GM10248 (cell line): ENCODE data around the gene DCUN1D5.

Source experiments
- CTCF ChIA-PET: fragments of 300-600 bp; sonication (Branson Sonifier 250); formaldehyde crosslinking; extraction: SDS; loops from one replicate; lab custom pipeline; 2021; ENCODE audit warnings: antibody characterized with exemption; lab: Yijun Ruan, JAX
- POLR2A ChIA-PET: fragments of 350-650 bp; sonication (Branson Sonifier 250); formaldehyde crosslinking; extraction: SDS; loops from one replicate; lab custom pipeline; 2020; ENCODE audit warnings: antibody characterized with exemption; lab: Yijun Ruan, JAX
- DNase-seq: peaks from one replicate; pipeline ENCODE4 v3.0.0; 2012; ENCODE audit errors: extremely low spot score
- CTCF ChIP-seq: IDR thresholded peaks from 2 replicates; pipeline ENCODE4 v1.5.1; 2012; ENCODE audit warnings: mild to moderate bottlenecking, low read depth; ENCODE audit errors: extremely low read depth, missing control alignments, control extremely low read depth

DCUN1D5 gene

GRCh38 chr11:103091801-103092524, at the start of gene DCUN1D5:
DCUN1D5 (minus strand) TSS chr11:103092160; CDS start chr11:103091872, 288 bp downstream.
- no peak for TF ChIP-seq CTCF

DNA sequence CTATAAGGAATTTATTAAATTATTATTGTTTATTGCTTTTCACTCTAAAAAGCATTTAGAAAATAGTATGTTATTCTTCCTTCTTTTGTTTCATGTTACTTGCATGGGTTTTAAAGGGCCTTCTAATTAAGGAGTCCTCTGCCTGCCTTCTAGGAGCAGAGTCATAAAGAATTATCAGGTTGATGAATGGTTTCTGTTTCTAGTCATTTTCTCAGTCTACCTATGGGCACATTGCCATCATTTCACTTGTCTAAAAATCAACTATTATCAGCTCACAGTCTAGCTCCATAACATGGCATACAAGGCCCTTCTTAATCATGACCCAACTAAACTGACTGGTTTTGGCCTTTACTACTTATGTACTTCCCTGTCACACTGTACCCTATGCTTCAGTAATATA, 33.5 kb upstream of the DCUN1D5 start:
- CTCF ChIA-PET, result no interaction called here
- DNase-seq, result no peak
- no peak for TF ChIP-seq CTCF
- POLR2A ChIA-PET, result no interaction called here

More at GRCh38 chr11:103091801-103092524, at the start of gene DCUN1D5:
- DNase-seq, result peak; percentile 96
- ChIA-PET CTCF (interaction anchor here (0.6 to 3.3 kb wide), 6 partner anchors 8 to 56 kb away, joined by 3 to 27 read pairs (median 3); partner anchors contain the start of gene DYNC2H1), POLR2A (interaction anchor here (0.5 to 1.1 kb wide), 4 partner anchors 9 to 514 kb away, joined by 3 to 5 read pairs (median 5); partner anchors contain the start of gene DYNC2H1)

- DNase-seq, result no peak
- ChIA-PET CTCF (no interaction called here), POLR2A (no interaction called here)
- no peak for TF ChIP-seq CTCF
Measured at GRCh38 chr11:103114836-103115235, 22.9 kb upstream of the DCUN1D5 start.

- CTCF ChIA-PET, result interaction anchor here (0.8 to 1.9 kb wide), 3 partner anchors 12 to 76 kb away, joined by 3 to 5 read pairs (median 4); no protein-coding TSS in a partner anchor
- DNase-seq, result no peak
- POLR2A ChIA-PET, result no interaction called here
- no peak for TF ChIP-seq CTCF
Measured at GRCh38 chr11:103112364-103112763, 20.4 kb upstream of the DCUN1D5 start.

DNA sequence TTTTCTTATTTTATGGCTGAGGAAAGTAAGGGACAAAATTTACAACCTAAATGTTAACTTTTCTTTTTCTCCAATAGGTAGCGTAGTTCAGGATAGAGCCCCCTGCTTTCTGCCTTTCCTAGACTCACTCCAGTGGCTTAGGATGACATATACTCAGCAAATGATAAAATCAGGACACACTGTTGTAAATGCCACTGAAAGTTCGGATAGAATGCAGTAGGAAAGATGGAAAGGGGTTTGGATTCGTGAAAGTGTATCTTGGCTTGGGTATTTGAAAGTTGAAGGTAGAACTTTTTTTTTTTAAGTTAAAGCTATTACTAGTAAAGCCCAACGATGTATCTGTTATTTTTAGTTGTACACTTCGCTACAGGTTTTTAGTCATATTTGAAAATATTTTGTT, 19.4 kb upstream of the DCUN1D5 start:
- CTCF ChIA-PET, result interaction anchor here (0.9 to 1.9 kb wide), 2 partner anchors 11 to 32 kb away, joined by 3 to 5 read pairs; no protein-coding TSS in a partner anchor
- DNase-seq, result no peak
- no peak for TF ChIP-seq CTCF
- POLR2A ChIA-PET, result no interaction called here

DNA sequence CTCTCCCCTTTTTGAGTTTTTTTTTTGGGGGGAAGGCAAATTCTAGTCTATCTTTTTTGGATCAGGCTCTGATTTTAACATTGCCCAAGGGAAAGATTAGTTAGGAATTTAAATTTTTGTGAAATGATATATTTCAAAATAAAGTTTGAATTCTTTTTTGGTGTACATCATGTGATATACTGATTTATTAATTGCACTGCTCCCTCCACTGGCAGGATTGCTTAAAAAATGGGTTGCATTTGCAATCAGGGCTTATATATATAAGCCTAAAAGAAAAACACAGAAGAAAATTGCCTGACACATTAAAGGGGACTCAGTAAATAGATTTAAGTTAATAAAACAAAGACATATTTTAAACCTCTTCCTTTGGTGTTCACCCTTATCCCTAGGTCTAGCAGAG, 18.4 kb upstream of the DCUN1D5 start:
- ChIA-PET CTCF (interaction anchor here (1.8 kb wide), 1 partner anchor 25 kb away, joined by 12 read pairs; no protein-coding TSS in a partner anchor), POLR2A (no interaction called here)
- DNase-seq, result no peak
- no peak for TF ChIP-seq CTCF
